Measurements from ENCODE around the gene DGKZ.

GRCh38 chr11:46364056-46364455 lies 16.8 kb downstream of the DGKZ start:
- no peak for TF ChIP-seq CTCF (IDR thresholded peaks at IDR 0.05)
- no peak for TF ChIP-seq ESRRA (IDR thresholded peaks at IDR 0.05; ENCODE audit: borderline replicate concordance, low read length)
- TF ChIP-seq RAD21 (conservative IDR thresholded peaks at IDR 0.05 in 1 of 2, IDR thresholded peaks at IDR 0.05 in 1 of 2) = no peak
- no peak for TF ChIP-seq USF2 (IDR thresholded peaks at IDR 0.05)
- TF ChIP-seq CEBPB (IDR thresholded peaks at IDR 0.05) = no peak
- TF ChIP-seq HOXB13 (CRISPR knock-in tag; IDR thresholded peaks at IDR 0.05; ENCODE audit: low read depth) = no peak
- TF ChIP-seq CHD4 (IDR thresholded peaks at IDR 0.05; ENCODE audit: borderline replicate concordance) = no peak
- no peak for TF ChIP-seq MAX (IDR thresholded peaks at IDR 0.05)
- no peak for TF ChIP-seq REST (IDR thresholded peaks at IDR 0.05)
- no peak for TF ChIP-seq POLR2A (IDR thresholded peaks at IDR 0.05; ENCODE audit: low read length)
- TF ChIP-seq HMGXB4 (CRISPR knock-in tag; IDR thresholded peaks at IDR 0.05; ENCODE audit: borderline replicate concordance) = no peak
- no peak for TF ChIP-seq EP300 (IDR thresholded peaks at IDR 0.05)
- no peak for TF ChIP-seq HDAC2 (IDR thresholded peaks at IDR 0.05)
- no peak for TF ChIP-seq ZSCAN20 (CRISPR knock-in tag; IDR thresholded peaks at IDR 0.05)
